A673 (cell line): ENCODE data around the gene UBE2J2.

Experiments
- CTCF ChIP-seq: fragments of 300-800, 200-600 bp; sonication (generic); conservative IDR thresholded peaks from 2 replicates; pipeline ENCODE4 v1.5.1; 2017; ENCODE audit warnings: low read depth, mild to moderate bottlenecking, antibody characterized with exemption, low read length, moderate library complexity, mixed read lengths
- EZH2 ChIP-seq: fragments of 200-600 bp; sonication (generic); IDR thresholded peaks from 2 replicates; pipeline ENCODE4 v1.6.1; 2017; ENCODE audit warnings: borderline replicate concordance, low read depth, mild to moderate bottlenecking, mixed read lengths, antibody characterized with exemption, low read length; ENCODE audit not compliant: poor library complexity, severe bottlenecking

GRCh38 chr1:1223891-1224290 lies 49.8 kb downstream of the UBE2J2 start:
- TF ChIP-seq CTCF (no peak), EZH2 (no peak)
